Activated naive CD8-positive, alpha-beta T cell (primary cell): ENCODE results near the gene THSD4.

Experiments
- H3K27ac Mint-ChIP-seq: one replicate; pipeline ENCODE4 v1.8.0; 2021; ENCODE audit warnings: mixed read lengths
- H3K27me3 Mint-ChIP-seq: one replicate; pipeline ENCODE4 v1.8.0; 2021; ENCODE audit warnings: mixed read lengths
- H3K36me3 Mint-ChIP-seq: one replicate; pipeline ENCODE4 v1.8.0; 2021; ENCODE audit warnings: mixed read lengths
- H3K4me1 Mint-ChIP-seq: one replicate; pipeline ENCODE4 v1.8.0; 2021; ENCODE audit warnings: low read depth, mixed read lengths
- H3K4me3 Mint-ChIP-seq: one replicate; pipeline ENCODE4 v1.8.0; 2021; ENCODE audit warnings: mild to moderate bottlenecking, mixed read lengths
- H3K9me3 Mint-ChIP-seq: one replicate; pipeline ENCODE4 v1.8.0; 2021; ENCODE audit warnings: low read depth, mixed read lengths

THSD4 gene

GRCh38 chr15:71595846-71596553, 480.7 kb downstream of the THSD4 start:
- H3K4me3 Mint-ChIP-seq: no peak overlapping the region
- H3K36me3 Mint-ChIP-seq: no peaks in the 10 kb centered on the region
- H3K9me3 Mint-ChIP-seq: no peaks in the 10 kb centered on the region
- no peaks in the 10 kb centered on the region for H3K4me1 Mint-ChIP-seq
- H3K27me3 Mint-ChIP-seq: peaks cover 4% of the 10 kb centered on the region
- H3K27ac Mint-ChIP-seq: no peak overlapping the region

DNA sequence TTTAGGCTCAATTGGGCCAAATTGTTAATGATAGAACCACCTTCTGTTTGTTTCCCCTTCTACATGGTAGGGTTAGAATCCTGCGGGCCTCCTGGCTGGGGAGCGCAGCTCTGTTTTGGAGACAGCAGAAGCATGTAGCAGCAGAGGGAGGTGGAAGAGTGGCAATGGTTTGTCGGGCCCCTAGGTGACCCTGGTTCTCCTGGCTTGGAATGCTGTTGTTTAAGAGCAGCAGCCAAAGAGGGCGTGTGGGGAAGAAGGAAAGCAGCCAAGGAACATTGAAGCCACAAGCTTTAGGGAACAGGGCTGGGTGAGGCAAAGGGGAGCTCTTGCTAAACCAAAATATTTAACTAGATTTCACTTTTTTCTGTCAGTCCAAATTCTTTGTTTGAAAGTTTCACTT, 481.4 kb downstream of the THSD4 start:
- H3K4me1 Mint-ChIP-seq: no peaks in the 10 kb centered on the region
- no peaks in the 10 kb centered on the region for H3K36me3 Mint-ChIP-seq
- H3K27ac Mint-ChIP-seq: no peak overlapping the region
- H3K4me3 Mint-ChIP-seq: no peak overlapping the region
- peaks cover 5% of the 10 kb centered on the region for H3K27me3 Mint-ChIP-seq
- no peaks in the 10 kb centered on the region for H3K9me3 Mint-ChIP-seq

GRCh38 chr15:71597126-71597525, 481.9 kb downstream of the THSD4 start:
- H3K27me3 Mint-ChIP-seq: peaks cover 7% of the 10 kb centered on the region
- H3K4me1 Mint-ChIP-seq: no peaks in the 10 kb centered on the region
- no peaks in the 10 kb centered on the region for H3K36me3 Mint-ChIP-seq
- no peak overlapping the region for H3K27ac Mint-ChIP-seq
- no peak overlapping the region for H3K4me3 Mint-ChIP-seq
- H3K9me3 Mint-ChIP-seq: no peaks in the 10 kb centered on the region

DNA sequence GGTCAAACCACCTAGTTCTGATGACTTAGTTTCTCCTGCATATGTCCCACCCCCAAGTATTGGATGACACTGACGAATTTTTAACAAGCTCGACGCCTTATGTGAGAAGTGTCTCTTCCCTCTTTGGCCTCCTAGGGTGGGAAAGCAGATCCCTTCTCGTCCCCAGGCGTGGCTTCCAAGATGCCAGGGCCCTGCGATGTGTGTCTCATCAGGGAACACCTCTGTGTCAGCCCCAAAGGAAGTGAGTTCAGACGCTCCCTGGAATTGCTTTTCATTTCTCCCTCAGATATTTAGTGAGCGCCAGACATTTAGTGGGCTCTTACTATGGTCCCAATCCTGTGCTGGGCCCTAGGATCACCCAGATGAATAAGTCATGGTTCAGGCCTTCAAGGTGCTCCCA, 482.4 kb downstream of the THSD4 start:
- Mint-ChIP-seq H3K9me3 (no peaks in the 10 kb centered on the region), H3K36me3 (no peaks in the 10 kb centered on the region), H3K4me3 (no peak overlapping the region), H3K27ac (no peak overlapping the region), H3K4me1 (no peaks in the 10 kb centered on the region), H3K27me3 (peaks cover 7% of the 10 kb centered on the region)

GRCh38 chr15:71598741-71599140, 483.5 kb downstream of the THSD4 start:
- Mint-ChIP-seq H3K4me1 (no peaks in the 10 kb centered on the region), H3K36me3 (no peaks in the 10 kb centered on the region)

DNA sequence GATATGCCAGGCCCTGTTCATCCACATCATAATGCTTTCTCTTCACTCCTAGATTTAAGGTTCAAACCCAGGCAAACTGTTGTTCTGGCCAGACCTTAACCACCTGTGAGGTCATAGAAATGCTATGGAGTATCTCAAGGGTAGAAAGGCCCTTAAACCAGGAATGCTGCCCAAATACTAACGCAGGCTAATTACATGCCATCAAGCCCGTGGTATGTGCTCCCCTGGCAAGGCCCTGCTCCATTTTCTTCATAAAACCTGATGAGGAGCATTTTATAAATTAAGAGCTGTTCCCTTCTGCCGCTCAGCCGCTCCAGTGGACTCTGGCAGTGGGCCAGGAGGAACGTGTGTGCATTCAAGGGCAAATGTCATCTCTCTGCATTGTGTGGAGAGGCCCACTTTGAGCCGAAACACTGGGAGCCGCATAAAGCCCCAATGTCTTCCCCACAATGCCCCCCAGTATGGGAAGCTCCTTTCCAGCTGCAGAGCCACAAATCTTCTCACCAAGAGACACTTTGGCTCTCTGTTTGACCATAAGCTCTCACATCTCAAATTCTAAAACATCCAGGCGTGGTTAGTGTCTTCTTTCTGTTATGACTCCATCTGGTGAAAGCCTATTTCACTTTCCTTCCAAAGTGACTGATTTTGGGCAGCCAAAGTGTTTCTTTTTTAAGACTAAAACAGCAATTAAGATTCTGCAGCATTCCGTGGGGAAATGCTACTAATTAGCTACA, 484.3 kb downstream of the THSD4 start:
- no peaks in the 10 kb centered on the region for H3K36me3 Mint-ChIP-seq
- no peak overlapping the region for H3K27ac Mint-ChIP-seq
- H3K4me1 Mint-ChIP-seq: no peaks in the 10 kb centered on the region
- H3K4me3 Mint-ChIP-seq: no peak overlapping the region
- H3K9me3 Mint-ChIP-seq: peaks cover 3% of the 10 kb centered on the region
- H3K27me3 Mint-ChIP-seq: peaks cover 7% of the 10 kb centered on the region

More at GRCh38 chr15:71598741-71599140, 483.5 kb downstream of the THSD4 start:
- H3K27ac Mint-ChIP-seq: no peak overlapping the region
- H3K9me3 Mint-ChIP-seq: no peaks in the 10 kb centered on the region
- H3K27me3 Mint-ChIP-seq: peaks cover 7% of the 10 kb centered on the region
- H3K4me3 Mint-ChIP-seq: no peak overlapping the region

- Mint-ChIP-seq H3K27ac (no peak overlapping the region), H3K4me1 (no peaks in the 10 kb centered on the region), H3K36me3 (no peaks in the 10 kb centered on the region), H3K27me3 (peaks cover 7% of the 10 kb centered on the region), H3K9me3 (peaks cover 7% of the 10 kb centered on the region), H3K4me3 (no peak overlapping the region)
Observed at GRCh38 chr15:71600237-71600636, 485.0 kb downstream of the THSD4 start.

GRCh38 chr15:71601038-71601834, 486.0 kb downstream of the THSD4 start:
- H3K4me1 Mint-ChIP-seq: no peaks in the 10 kb centered on the region
- H3K4me3 Mint-ChIP-seq: no peak overlapping the region
- H3K36me3 Mint-ChIP-seq: no peaks in the 10 kb centered on the region
- no peak overlapping the region for H3K27ac Mint-ChIP-seq
- H3K9me3 Mint-ChIP-seq: peaks cover 7% of the 10 kb centered on the region
- peaks cover 7% of the 10 kb centered on the region for H3K27me3 Mint-ChIP-seq

DNA sequence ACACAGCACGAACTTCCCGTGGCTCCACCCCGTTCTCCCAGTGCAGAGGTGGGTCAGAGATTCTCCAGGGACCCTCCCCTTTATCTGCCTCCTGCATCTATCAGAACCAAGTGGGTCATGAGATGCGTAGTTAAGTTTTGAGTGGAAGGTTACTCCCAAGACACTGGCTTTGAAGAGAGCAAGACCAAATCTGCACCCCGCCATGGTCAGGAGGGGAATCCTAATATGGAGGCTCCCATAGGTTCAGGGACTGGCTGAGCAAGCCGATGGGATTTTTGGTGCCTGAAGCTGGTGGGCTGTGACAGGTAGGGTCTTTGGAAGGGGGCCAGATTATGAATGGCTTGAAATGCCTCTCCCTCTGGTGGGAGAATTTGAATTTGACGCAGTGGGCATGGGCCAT, 488.1 kb downstream of the THSD4 start:
- Mint-ChIP-seq H3K4me1 (no peaks in the 10 kb centered on the region), H3K36me3 (no peaks in the 10 kb centered on the region), H3K9me3 (peaks cover 7% of the 10 kb centered on the region), H3K27me3 (peaks cover 11% of the 10 kb centered on the region), H3K4me3 (no peak overlapping the region), H3K27ac (no peak overlapping the region)

DNA sequence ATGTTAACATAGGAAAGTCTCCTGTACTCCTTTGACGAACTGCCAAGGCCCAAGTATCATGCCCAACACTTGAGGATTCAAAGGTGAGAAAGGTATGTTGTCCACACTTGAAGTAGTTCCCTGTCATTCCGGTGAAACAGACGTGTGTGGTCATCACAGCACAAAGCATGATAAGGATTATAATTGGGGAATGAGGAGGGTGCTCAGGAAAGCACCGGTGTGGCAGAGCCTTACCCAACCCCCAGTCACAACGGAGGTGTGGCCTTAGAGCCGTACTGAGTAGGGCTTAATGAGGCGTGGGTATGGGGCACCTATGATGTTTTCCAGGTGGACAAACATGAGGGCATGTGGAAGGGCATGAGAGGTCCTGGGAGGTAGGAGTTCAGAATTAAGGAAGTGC, 492.1 kb downstream of the THSD4 start:
- Mint-ChIP-seq H3K27ac (no peak overlapping the region), H3K4me1 (no peaks in the 10 kb centered on the region), H3K36me3 (no peaks in the 10 kb centered on the region), H3K9me3 (peaks cover 7% of the 10 kb centered on the region), H3K4me3 (no peak overlapping the region), H3K27me3 (peaks cover 6% of the 10 kb centered on the region)

- no peaks in the 10 kb centered on the region for H3K36me3 Mint-ChIP-seq
- no peak overlapping the region for H3K27ac Mint-ChIP-seq
- peaks cover 8% of the 10 kb centered on the region for H3K27me3 Mint-ChIP-seq
- H3K4me1 Mint-ChIP-seq: no peaks in the 10 kb centered on the region
- H3K4me3 Mint-ChIP-seq: no peak overlapping the region
- H3K9me3 Mint-ChIP-seq: no peaks in the 10 kb centered on the region
Observed at GRCh38 chr15:71610728-71611552, 495.7 kb downstream of the THSD4 start.

GRCh38 chr15:71611553-71612396, 496.5 kb downstream of the THSD4 start:
- Mint-ChIP-seq H3K27ac (no peak overlapping the region), H3K36me3 (no peaks in the 10 kb centered on the region), H3K27me3 (peaks cover 10% of the 10 kb centered on the region), H3K4me3 (no peak overlapping the region), H3K9me3 (no peaks in the 10 kb centered on the region), H3K4me1 (no peaks in the 10 kb centered on the region)

DNA sequence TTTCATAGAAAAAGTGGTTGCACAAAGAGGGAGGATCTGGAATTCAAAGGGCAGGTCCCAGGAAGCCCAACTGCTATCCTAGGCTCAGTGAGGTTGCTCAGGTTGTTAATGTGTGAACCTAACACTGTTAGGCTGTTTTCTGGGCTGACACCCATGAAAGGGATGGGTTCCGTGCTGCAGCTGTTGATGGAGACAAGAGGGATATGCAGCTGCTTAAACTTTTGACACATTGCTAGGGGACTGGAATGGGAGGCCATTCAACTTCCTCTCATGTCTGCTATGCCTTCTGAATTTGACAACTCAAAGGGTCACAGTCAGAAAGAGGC, 497.1 kb downstream of the THSD4 start:
- peaks cover 9% of the 10 kb centered on the region for H3K27me3 Mint-ChIP-seq
- no peak overlapping the region for H3K4me3 Mint-ChIP-seq
- H3K4me1 Mint-ChIP-seq: no peaks in the 10 kb centered on the region
- H3K9me3 Mint-ChIP-seq: no peaks in the 10 kb centered on the region
- no peak overlapping the region for H3K27ac Mint-ChIP-seq
- H3K36me3 Mint-ChIP-seq: no peaks in the 10 kb centered on the region

GRCh38 chr15:71612869-71613268, 497.6 kb downstream of the THSD4 start:
- no peaks in the 10 kb centered on the region for H3K9me3 Mint-ChIP-seq
- no peak overlapping the region for H3K4me3 Mint-ChIP-seq
- no peaks in the 10 kb centered on the region for H3K4me1 Mint-ChIP-seq
- H3K36me3 Mint-ChIP-seq: no peaks in the 10 kb centered on the region
- peaks cover 6% of the 10 kb centered on the region for H3K27me3 Mint-ChIP-seq
- no peak overlapping the region for H3K27ac Mint-ChIP-seq
